ENCODE data around the gene RPP14.

Gene RPP14

DNA sequence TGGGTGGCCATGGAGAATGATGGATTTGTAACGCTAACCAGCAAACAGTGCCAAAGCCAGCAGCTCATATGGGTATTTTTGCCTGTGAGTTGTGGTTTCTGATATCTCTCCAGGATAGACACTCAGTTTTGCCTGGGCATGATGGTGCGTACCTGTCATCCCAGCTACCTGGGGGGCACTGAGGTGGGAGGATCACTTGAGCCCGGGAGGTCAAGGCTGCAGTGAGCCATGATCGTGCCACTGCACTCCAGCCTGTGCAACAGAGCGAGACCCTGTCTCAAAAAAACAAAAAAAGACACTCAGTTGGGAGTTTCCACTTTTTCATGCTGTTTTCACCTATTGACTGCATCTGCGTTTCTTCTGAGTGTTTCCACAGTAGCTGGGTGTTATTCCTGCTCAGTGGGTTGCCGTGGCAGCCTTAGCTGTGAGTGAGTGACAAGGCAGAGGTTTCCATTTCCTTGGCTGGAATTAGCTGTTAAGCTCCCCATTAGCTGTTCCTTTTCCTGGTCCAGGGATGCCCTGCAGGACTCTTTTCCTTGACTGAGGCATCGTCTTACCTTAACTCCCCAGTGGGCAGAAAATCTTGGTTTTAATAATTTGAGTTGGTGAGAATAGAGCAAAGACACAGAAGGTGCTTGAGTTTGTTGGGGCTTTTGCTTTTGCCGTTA, 14.2 kb upstream of the RPP14 start:
- DNase-seq (ENCODE audit: low spot score), result no peak

DNA sequence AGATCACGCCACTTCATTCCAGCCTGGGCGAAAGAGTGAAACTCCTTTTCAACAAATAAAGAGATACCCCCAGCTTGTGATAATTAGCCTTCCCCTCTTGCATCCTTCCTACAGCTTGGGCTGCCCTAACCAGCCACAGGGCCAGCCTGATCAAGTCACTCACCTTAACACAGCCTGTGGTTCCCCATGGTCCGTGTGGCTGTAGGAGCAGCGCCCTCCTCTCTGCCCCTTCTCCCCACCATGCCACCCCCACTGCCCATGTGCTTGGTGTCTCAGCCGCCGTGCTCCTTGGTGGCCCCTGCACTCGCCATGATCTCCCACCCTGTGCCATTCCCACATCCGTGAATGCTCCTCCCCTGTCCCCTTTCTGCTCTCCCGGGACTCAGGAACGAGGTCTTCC, 13.2 kb upstream of the RPP14 start:
- DNase-seq (ENCODE audit: low spot score), result no peak

DNA sequence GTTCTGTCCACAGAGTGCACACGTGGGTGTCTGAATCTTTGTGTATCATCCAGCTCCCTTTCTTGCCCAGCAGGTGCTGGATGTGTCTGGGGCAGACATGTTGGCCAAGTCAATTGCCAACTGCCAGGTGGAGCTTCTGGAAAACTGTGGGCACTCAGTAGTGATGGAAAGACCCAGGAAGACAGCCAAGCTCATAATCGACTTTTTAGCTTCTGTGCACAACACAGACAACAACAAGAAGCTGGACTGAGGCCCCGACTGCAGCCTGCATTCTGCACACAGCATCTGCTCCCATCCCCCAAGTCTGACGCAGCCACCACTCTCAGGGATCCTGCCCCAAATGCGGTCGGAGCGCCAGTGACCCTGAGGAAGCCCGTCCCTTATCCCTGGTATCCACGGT, 12.5 kb upstream of the RPP14 start:
- no peak for DNase-seq (ENCODE audit: low spot score)

DNA sequence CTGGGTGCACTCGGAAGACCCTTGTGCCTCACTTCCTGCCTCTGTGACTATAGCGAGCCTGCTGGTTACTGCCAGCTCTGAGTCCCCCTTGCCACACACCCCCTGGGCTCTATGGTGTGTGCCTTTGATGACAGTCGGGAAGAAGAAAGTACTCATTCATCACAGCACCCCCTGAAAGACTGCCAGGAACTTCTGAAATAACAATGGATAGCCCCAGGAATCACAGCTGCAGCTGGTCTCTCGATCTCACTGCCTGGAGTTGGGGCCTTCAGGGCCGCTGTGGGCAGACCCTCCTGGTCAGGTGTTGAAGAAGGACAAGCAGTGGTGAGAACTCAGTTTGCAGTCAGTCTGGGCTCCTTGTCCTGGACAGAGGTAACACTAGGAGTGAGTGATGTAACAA, 9.8 kb upstream of the RPP14 start:
- no peak for DNase-seq (ENCODE audit: low spot score)

DNA sequence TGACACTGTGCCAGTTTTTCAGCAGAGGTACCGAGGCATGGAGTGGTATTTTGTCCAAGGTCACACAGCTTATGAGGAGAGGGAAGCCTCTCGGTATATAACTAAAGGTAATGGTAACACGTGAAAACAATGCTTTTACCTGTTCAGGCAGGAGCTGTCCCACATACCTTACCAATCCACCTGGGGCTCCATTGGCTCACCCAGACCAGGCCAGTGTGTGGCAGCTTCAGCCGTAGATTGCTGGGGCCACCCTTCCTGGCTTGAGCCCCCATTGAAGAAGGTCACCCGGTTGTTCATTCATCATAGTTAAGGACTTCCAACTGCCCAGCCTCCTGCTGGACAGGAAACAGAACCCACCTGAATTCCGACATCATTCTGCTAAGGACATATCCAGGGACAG, 9.2 kb upstream of the RPP14 start:
- no peak for DNase-seq (ENCODE audit: low spot score)

DNA sequence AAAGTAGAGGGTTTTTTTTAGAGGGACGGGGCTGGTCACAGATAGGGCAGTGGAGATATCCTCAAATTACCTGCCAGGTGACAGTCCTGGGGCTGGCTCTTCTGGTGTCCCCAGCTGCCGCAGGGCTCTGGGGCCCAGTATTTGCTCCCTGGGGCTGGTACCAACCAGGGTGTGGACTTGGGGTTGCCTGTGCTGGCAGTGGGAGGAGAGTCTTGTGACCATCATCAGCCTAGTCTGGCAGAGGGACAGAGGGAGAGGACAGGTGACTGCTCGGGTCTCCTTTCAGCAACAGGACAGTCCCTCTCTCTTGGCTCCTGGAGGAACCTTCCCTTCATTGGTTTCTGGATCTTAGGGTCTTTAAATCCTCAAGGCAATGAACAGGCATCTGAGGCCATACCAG, 7.9 kb upstream of the RPP14 start:
- DNase-seq (ENCODE audit: low spot score), result no peak

DNA sequence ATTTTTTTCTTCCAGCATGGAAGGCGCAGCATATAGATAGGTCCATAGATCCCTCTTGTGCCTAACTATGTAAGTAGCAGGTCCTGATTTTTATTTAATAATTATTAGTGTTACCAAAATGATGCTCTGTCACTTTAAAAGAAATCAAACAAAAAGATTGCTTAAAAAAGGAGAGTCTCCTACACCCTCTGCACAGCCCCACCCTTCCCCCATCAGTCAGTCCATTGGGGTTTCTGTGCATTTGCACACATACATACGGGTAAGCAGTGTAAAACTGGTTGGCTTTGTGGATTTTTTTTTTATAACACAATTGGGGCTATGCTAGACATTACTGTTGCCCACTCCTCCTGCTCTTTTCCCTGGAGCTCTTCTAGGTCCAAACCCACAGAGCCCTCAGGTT, 7.0 kb upstream of the RPP14 start:
- no peak for DNase-seq (ENCODE audit: low spot score)

DNA sequence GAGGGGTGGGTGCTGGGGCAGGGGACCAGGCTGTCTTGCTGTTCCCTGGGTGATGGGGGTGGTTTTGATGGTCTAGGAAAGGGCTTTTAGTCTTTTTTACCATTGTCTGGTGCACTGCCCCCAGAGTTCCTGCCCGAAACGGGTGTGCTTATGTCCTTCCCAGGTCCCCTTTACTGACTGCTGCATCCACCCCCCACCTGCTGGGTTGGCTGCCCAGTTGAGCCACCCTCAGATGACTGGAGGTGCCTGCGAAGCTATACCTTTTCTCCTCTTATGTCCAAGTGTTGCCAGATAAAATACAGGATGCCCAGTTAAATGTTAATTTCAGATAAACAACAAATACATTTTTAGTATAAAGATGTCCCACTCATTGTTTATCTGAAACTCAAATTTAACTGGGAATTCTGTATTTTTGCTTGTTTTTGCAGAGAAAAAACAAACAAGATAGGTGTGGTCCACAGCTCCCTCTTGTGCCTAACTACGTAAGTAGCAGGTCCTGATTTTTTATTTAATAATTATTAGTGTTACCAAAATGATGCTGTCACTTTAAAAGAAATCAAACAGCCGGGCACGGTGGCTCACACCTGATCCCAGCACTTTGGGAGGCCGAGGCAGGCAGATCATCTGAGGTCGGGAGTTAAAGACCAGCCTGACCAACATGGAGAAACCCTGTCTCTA, 6.1 kb upstream of the RPP14 start:
- peak; percentile 61 for DNase-seq (ENCODE audit: low spot score)

DNA sequence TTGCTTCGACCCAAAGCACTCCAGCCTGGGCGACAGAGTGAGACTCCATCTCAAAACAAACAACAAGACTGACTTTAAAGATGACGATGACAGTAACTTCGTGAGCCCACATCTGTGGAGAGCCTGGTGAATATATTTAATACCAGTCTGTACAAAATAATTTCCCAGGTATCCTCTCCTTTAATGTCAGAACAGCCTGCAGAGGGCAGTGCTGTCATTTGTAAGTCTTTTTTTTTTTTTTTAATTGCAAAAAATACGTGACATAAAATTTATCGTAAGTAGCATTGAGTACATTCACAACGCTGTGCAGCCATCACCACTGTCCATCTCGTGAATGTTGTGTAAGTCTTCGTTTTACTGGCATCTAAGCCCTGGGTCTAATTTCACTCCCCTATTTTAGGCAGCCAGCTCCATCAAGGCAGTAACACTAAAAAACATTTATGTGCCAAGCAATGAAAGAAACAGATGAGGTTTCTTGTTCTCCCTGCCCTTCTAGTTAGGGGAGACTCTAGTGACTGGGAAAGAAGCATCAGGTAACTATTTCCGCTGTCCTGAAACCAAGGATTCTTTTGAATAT, 1.7 kb downstream of the RPP14 start:
- DNase-seq (ENCODE audit: low spot score), result peak; percentile 69

DNA sequence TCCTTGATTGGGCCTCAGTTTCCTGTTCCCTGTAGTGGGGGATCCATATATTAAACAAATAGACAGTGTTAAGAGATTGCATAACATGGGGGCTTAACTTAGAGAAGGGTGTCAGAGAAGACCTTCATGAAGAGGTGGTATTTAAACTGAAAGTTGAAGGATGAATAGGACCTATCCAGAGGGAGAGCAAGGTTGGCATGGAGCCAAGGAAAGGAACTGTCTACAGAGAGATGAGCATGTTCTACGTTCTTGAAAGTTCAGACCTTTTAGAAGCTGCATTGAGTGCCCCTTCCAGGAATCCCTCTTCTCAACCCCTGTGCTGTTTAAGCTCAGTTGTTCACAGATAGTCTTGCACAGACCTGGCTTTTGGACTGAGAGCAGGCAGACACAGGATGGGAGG, 2.7 kb downstream of the RPP14 start:
- DNase-seq (ENCODE audit: low spot score), result no peak

DNA sequence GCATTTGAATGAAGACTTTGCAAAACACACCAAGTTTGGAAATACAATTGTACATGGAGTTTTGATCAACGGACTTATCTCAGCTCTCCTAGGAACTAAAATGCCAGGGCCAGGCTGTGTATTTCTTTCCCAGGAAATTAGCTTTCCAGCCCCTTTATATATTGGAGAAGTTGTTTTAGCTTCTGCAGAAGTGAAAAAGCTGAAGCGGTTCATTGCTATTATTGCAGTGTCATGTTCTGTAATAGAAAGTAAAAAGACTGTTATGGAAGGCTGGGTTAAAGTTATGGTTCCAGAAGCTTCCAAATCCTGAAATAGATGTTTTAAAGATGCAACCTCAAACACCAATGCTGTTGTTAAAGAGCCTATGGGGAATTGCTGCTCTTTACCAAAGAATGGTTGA, 11.8 kb downstream of the RPP14 start:
- no peak for DNase-seq (ENCODE audit: low spot score)

DNA sequence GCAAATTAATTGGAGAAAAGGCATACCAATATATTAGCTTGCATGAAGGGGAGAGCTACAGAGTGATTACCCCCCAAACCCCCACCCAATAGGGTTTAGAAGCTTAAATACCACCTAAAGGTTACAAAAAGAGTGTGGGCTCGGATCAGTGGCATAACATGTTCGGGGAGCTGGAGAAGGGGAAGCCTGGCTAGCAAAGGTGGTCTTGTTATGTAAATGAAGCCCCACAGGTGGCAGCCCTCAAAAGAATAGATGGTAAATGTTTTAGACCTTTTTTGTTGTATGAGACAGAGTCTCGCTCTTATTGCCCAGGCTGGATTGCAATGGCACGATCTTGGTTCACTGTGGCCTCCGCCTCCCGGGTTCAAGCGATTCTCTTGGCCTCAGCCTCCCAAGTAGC, 15.7 kb downstream of the RPP14 start:
- no peak for DNase-seq (ENCODE audit: low spot score)

DNA sequence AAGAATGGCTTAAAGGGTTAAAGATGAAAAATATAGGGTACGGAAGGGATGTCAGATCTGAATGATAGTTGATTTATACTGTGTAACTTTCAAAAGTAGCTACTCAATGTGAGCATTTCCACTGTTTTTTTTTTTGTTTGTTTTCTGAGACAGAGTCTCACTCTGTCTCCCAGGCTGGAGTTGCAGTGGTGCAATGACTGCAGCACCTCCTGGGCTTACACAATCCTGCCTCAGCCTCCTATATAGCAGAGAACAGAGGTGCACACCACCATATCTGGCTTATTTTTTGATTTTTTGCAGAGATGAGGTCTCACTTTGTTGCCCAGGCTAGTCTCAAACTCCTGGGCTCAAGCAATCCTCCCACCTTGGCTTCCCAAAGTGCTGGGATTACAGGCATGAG, 16.7 kb downstream of the RPP14 start:
- no peak for DNase-seq (ENCODE audit: low spot score)

DNA sequence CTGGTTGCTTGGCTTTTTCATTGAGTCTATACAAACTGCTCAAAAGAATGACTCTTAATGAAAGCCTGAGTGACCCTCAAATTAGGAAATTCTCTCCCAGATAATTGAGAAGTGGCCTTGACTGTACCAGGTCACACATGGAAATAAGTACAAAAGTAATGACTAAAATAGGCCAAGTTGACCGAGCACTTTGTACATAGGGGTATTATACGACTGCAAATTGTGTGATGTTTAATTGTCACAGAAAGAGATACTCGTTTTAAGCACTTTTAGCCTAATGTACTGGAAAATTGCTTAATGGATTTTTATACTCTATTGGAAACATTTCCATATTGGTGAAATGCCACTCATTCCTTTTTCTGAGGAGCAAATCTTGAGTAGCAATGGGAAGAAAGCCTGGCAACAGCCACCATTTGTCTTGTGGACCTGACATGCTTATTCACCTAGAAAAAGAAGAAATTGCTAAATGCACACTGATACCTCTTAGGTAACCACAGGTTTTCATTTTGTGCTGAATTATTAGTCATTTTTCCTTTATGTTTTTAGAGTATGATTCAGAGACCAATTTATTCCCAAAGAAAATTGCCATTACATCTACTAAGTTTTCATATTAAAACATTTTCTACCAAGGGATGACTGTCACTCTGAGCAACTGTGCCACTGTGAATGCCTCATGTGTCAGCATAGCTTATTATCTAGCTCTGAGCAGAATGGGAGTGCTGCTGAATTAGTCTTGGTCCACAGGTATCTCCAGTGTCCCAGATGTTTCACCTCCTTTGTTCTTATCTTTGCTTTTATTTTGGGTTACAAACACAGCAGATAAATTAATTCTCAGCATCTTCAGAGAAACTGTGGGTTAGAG, 17.7 kb downstream of the RPP14 start:
- no peak for DNase-seq (ENCODE audit: low spot score)

DNA sequence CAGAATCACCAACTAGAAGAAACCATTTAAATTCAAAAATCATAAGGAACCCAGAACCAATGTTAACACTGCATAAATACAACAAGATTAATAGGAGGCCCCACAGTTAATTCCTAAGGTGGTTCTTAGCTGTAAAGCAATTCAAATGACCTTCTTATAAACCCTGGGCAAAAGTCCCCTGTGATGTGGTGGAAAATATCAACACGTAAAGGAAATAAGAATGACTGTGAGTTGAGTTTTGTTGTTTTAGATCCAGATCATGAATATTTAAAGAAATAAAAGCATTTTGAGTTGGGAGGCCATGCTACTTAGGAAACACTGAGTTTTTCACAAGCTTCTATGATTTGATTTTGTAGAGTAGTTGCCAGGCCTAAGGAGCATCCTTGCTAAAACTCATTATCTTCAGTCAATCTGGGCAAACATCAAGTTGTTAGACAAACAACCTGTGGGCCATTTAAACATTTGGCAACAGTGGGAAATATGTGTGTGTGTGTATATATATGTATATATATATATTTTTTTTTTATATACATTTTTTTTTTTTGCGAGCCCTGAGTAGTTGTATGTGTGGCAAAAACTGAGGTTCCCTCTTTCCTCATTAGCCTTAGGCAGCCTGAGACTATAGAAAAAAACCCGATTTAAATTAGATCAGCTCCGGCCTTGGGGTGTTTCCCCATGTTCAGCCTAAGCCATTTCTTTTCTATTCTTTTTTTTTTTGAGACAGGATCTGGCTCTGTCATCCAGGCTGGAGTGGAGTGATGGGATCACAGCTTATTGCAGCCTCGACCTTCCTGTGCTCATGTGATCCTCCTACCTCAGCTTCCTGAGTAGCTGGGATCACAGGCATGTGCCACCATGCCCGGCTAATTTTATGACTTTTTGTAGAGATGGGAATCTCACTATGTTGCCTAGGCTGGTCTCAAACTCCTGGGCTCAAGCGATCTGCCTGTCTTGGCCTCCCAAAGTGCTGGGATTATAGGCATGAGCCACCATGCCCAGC, 18.6 kb downstream of the RPP14 start:
- no peak for DNase-seq (ENCODE audit: low spot score)

DNA sequence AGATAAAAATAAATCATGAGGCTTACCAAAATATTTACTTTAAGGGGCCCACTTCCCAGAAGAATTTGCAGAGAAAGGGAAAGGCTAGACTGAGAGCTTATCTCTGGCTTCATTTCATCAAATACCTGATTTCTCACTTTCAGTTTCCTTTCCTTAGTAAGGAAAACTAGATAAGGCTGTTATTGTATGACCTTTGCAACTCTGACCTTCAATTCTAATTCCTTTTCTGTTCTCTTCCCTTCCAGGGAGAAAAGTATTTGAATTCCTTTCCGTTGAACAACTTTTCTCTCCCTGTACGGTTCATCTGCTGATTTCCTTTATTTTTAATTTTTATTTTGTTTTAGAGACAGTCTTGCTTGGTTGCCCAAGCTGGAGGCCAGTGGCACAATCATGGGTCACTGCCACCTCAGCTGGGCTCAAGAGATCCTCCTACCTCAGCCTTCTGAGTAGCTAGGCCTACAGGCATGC, 19.5 kb downstream of the RPP14 start:
- no peak for DNase-seq (ENCODE audit: low spot score)

DNA sequence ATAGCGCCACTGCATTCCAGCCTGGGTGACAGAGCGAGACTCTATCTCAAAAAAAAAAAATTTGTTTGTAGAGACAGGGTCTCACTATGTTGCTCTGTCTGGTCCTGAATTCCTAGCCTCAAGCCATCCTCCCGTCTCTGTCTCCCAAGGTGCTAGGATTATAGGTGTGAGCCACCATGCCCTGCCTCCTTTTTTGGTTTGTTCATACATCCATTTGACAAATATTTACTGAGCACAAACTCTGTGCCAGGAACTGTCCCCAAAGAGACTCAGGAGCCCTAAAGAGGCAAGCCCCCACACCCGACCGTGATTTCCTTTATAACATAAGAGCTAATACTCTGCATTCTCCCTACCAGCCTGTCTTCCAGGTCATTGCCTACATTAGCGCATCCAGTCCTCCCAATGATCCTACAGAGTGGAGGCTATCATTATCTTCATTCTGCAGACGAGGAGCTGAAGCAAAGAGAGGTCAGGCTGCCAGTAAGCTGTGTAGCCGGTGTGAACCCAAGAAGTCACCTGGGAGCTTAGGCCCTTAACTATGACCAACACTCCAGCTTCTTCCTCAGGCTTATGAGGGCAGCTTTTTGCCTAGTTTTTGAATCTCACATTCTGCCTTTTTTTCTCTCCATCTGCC, 20.3 kb downstream of the RPP14 start:
- DNase-seq (ENCODE audit: low spot score), result no peak

DNA sequence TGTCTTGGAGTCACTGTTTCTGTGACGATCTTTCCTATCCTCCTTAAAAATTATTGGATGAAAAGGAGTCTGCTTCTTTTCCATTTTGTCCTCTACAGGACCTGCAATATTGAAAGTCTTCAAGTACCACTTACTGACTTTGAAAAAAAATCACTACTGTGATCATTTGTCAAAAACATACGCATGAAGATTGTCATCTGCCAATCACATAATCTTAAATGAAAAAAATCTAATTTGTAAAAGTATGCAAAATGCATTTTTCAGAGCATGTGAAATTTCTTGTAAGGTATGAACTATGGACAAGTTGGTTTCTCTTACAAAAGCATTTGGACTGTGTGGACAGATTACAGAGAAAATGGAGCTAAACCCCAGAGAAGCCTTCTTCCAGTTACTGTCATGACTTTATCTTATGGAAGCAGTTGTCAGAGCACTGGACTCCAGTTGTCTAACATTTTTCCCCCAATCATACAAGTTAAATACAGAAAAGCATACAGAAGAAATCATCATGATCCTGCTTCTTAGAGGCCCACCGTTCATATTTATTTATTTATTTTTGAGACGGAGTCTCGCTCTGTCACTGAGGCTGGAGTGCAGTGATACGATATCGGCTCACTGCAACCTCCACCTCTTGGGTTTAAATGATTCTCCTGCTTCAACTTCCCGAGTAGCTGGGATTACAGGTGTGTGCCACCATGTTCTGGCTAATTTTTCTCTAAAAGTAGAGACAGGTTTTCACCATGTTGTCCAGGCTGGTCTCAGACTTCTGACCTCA, 23.3 kb downstream of the RPP14 start:
- no peak for DNase-seq (ENCODE audit: low spot score)

DNA sequence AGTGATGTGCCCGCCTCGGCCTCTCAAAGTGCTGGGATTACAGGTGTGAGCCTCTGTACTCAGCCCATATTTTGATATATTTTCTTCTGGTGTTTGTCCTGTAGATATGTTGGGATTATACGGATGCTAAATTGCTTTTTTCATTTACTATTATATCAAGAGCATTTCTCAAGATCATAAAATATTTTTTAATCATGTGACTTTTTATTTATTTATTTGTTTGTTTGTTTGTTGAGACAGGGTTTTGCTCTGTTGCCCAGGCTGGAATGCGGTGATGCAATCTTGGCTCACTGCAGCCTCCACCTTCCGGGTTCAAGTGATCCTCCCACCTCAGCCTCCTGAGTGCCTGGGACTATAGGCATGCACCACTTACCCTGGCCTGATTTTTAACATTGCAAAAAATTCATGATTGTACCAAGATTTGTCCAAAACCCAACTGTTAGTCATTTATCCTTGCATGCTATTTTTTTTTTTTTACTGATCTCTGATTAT, 23.9 kb downstream of the RPP14 start:
- DNase-seq (ENCODE audit: low spot score), result no peak

DNA sequence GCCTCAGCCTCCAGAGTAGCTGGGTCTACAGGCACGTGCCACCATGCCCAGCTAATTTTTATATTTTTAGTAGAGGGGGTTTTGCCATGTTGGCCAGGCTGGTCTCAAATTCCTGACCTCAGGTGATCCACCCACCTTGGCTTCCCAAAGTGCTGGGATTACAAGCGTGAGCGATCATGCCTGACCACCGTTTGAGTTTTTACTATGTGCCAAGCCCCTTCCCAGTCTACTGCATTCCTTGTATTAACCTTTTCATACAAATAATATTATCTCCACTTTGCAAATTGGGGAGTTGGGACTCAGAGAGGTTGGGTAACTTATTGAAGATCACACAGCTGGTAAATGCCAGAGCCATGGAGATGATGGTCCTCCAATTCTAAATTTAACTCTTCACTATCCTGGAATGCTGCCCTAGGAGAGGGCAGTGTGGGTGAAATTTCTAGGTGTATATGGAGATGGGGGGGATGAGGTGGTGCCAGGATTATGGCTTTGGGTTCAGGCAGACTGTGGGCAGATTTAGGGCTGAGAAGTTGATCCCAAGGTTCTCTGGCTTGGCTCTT, 25.6 kb downstream of the RPP14 start:
- no peak for DNase-seq (ENCODE audit: low spot score)
